Central memory CD8-positive, alpha-beta T cell (primary cell): ENCODE measurements around the gene SLC24A1.
A peak's percentile ranks its signal among the peaks of the same experiment; 100 is the strongest.

Source experiments
- ATAC-seq: fragments of 150-1000 bp; cut with Tn5 transposase; replicated peaks from 2 replicates; pipeline ENCODE4 v1.10.0; 2022; ENCODE audit warnings: mild to moderate bottlenecking, moderate FRiP score, moderate number of reproducible peaks; ENCODE audit not compliant: poor library complexity, severe bottlenecking; ENCODE audit errors: extremely low read depth
- DNase-seq, 2 donors: peaks; one replicate each; pipeline ENCODE4 v3.0.0; 2021; ENCODE audit warnings: low spot score in 2 of 2
- H3K27ac Mint-ChIP-seq: one replicate; pipeline ENCODE4 v1.8.0; 2022; ENCODE audit warnings: low read depth, mild to moderate bottlenecking, moderate library complexity, mixed read lengths
- H3K27me3 Mint-ChIP-seq: one replicate; pipeline ENCODE4 v1.8.0; 2022; ENCODE audit warnings: mixed read lengths
- H3K36me3 Mint-ChIP-seq: one replicate; pipeline ENCODE4 v1.8.0; 2022; ENCODE audit warnings: mild to moderate bottlenecking, moderate library complexity, mixed read lengths; ENCODE audit not compliant: insufficient read depth
- H3K4me1 Mint-ChIP-seq: one replicate; pipeline ENCODE4 v1.8.0; 2022; ENCODE audit warnings: mixed read lengths
- H3K4me3 Mint-ChIP-seq: one replicate; pipeline ENCODE4 v1.8.0; 2022; ENCODE audit warnings: mild to moderate bottlenecking, moderate library complexity, mixed read lengths
- H3K9me3 Mint-ChIP-seq: one replicate; pipeline ENCODE4 v1.8.0; 2022; ENCODE audit warnings: mixed read lengths

SLC24A1 gene

DNA sequence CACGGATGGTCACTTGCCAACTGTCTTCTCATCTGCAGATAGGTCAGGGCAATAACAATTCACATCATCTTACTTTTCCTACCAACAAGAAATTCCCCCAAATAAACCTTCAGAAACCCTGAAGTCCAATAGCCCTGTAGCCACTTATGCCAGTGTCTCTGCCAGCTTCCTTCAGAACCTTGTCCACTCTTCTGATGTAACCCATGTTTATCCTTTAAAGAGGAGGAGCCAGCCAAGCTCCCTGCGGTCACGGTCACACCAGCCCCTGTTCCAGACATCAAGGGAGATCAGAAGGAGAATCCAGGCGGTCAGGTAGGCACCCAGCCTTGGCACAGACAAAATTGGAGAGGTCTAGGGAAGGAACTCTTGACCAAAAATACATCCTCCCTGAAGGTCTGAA lies 23.7 kb downstream of the SLC24A1 start:
- Mint-ChIP-seq H3K36me3 (peaks cover 9% of the 10 kb centered on the region), H3K4me3 (no peak overlapping the region), H3K27ac (no peak overlapping the region), H3K4me1 (peaks cover 10% of the 10 kb centered on the region), H3K9me3 (no peaks in the 10 kb centered on the region), H3K27me3 (no peaks in the 10 kb centered on the region)
- ATAC-seq (no peak), DNase-seq (no peak)

DNA sequence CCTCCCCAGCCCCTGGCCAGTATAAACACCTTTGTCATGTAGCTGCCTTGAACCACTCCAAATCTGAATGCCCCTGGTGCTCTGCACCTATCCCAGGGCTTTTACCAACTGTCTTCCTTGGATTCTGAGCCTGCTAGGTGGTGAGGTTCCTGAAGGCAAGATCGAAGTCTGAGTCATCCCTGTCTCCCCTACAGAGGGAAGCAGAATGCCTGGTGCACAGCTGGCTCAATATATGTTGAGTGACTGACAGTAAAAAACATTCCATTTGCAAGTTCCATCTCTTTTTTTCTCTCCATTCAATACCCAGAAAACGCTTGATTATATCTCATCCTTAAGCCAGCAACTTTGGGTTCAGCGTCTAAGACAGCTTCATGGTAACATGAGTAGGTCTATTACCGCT lies 24.7 kb downstream of the SLC24A1 start:
- no peak overlapping the region for H3K27ac Mint-ChIP-seq
- no peaks in the 10 kb centered on the region for H3K27me3 Mint-ChIP-seq
- ATAC-seq (no peak), DNase-seq (no peak)
- H3K36me3 Mint-ChIP-seq, result peaks cover 12% of the 10 kb centered on the region
- peaks cover 14% of the 10 kb centered on the region for H3K4me1 Mint-ChIP-seq
- no peak overlapping the region for H3K4me3 Mint-ChIP-seq
- no peaks in the 10 kb centered on the region for H3K9me3 Mint-ChIP-seq

GRCh38 chr15:65650312-65651041 lies 28.7 kb downstream of the SLC24A1 start:
- Mint-ChIP-seq H3K27me3 (no peaks in the 10 kb centered on the region), H3K4me1 (peaks cover 14% of the 10 kb centered on the region), H3K27ac (peak overlapping the region; percentile 45), H3K36me3 (peaks cover 27% of the 10 kb centered on the region), H3K9me3 (no peaks in the 10 kb centered on the region), H3K4me3 (no peak overlapping the region)
- no peak for DNase-seq
- no peak for ATAC-seq

DNA sequence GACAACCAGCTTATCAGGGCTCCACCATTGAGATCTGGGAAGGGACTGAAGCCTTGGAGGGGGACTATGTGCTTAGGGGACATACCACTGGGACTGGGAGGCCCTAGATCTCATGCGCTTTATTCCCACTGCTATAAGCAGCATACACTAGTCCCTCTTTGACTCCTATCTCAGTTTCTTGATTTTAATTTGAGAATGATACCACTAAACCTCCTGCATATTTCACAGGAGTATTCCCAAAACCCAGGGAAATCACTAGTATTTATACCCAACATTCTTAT lies 29.2 kb downstream of the SLC24A1 start:
- H3K36me3 Mint-ChIP-seq, result peaks cover 27% of the 10 kb centered on the region
- no peaks in the 10 kb centered on the region for H3K27me3 Mint-ChIP-seq
- no peak overlapping the region for H3K27ac Mint-ChIP-seq
- DNase-seq (no peak), ATAC-seq (no peak)
- peaks cover 14% of the 10 kb centered on the region for H3K4me1 Mint-ChIP-seq
- H3K4me3 Mint-ChIP-seq, result no peak overlapping the region
- no peaks in the 10 kb centered on the region for H3K9me3 Mint-ChIP-seq

- H3K27ac Mint-ChIP-seq, result peak overlapping the region; percentile 1
- H3K36me3 Mint-ChIP-seq, result peaks cover 25% of the 10 kb centered on the region
- ATAC-seq (no peak), DNase-seq (no peak)
- H3K4me1 Mint-ChIP-seq, result peaks cover 8% of the 10 kb centered on the region
- H3K9me3 Mint-ChIP-seq, result no peaks in the 10 kb centered on the region
- H3K27me3 Mint-ChIP-seq, result no peaks in the 10 kb centered on the region
- H3K4me3 Mint-ChIP-seq, result no peak overlapping the region
Measured at GRCh38 chr15:65651831-65652749, 30.4 kb downstream of the SLC24A1 start.

DNA sequence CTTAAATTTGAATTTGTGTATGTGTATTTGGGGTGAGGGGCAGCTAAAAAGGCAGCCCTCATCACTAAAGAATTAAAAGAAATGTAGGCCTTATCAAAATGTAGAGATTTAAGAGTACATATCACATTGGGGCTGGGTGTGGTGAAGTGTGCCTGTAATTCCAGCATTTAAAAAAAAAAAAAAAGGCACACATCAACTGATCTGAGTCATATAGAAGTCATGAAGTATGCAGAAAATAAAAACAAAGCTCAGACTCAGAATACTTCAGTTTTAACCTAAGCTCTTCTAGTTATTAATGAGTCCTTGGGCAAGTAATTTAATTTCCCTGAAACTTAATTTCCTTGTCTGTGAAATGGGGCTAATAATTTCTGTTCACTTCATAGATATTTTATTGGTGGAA lies 31.6 kb downstream of the SLC24A1 start:
- ATAC-seq, result no peak
- Mint-ChIP-seq H3K4me1 (peaks cover 8% of the 10 kb centered on the region), H3K9me3 (no peaks in the 10 kb centered on the region), H3K27ac (peak overlapping the region; percentile 36), H3K27me3 (no peaks in the 10 kb centered on the region), H3K4me3 (no peak overlapping the region), H3K36me3 (peaks cover 31% of the 10 kb centered on the region)
- DNase-seq, result no peak

GRCh38 chr15:65653801-65654521 lies 32.2 kb downstream of the SLC24A1 start:
- H3K4me3 Mint-ChIP-seq, result no peak overlapping the region
- no peaks in the 10 kb centered on the region for H3K9me3 Mint-ChIP-seq
- peaks cover 8% of the 10 kb centered on the region for H3K4me1 Mint-ChIP-seq
- peaks cover 34% of the 10 kb centered on the region for H3K36me3 Mint-ChIP-seq
- DNase-seq (no peak), ATAC-seq (no peak)
- no peaks in the 10 kb centered on the region for H3K27me3 Mint-ChIP-seq
- no peak overlapping the region for H3K27ac Mint-ChIP-seq

DNA sequence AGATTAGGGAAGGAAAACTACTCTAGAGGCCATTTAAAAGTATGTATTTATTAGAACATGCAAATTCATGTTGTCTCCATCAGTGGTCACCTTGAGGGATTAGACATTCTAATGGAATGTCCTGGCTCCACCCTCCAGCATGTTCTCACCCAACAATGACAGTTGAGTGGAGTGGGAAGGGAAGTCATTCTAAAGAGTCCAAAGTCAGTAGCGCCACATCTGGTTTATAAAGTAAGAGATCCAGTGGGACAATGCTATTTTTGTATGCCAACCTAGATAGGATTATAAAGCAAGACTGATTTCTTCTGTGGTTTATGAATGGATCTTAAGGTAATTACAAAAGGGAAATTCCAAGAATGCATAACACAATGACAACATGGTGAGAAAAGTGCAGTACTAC lies 33.3 kb downstream of the SLC24A1 start:
- Mint-ChIP-seq H3K9me3 (no peaks in the 10 kb centered on the region), H3K27me3 (no peaks in the 10 kb centered on the region), H3K4me3 (no peak overlapping the region), H3K27ac (no peak overlapping the region), H3K36me3 (peaks cover 37% of the 10 kb centered on the region), H3K4me1 (peaks cover 7% of the 10 kb centered on the region)
- ATAC-seq, result no peak
- DNase-seq, result no peak

GRCh38 chr15:65655457-65655856 lies 33.7 kb downstream of the SLC24A1 start:
- ATAC-seq, result no peak
- Mint-ChIP-seq H3K36me3 (peaks cover 40% of the 10 kb centered on the region), H3K27ac (no peak overlapping the region), H3K27me3 (no peaks in the 10 kb centered on the region), H3K4me1 (peaks cover 3% of the 10 kb centered on the region), H3K9me3 (no peaks in the 10 kb centered on the region), H3K4me3 (no peak overlapping the region)
- no peak for DNase-seq

GRCh38 chr15:65659502-65660052 lies 37.8 kb downstream of the SLC24A1 start:
- Mint-ChIP-seq H3K27me3 (no peaks in the 10 kb centered on the region), H3K27ac (peak overlapping the region; percentile 32), H3K36me3 (peaks cover 49% of the 10 kb centered on the region), H3K4me3 (no peak overlapping the region), H3K4me1 (no peaks in the 10 kb centered on the region), H3K9me3 (no peaks in the 10 kb centered on the region)
- ATAC-seq, result no peak
- DNase-seq, result no peak

DNA sequence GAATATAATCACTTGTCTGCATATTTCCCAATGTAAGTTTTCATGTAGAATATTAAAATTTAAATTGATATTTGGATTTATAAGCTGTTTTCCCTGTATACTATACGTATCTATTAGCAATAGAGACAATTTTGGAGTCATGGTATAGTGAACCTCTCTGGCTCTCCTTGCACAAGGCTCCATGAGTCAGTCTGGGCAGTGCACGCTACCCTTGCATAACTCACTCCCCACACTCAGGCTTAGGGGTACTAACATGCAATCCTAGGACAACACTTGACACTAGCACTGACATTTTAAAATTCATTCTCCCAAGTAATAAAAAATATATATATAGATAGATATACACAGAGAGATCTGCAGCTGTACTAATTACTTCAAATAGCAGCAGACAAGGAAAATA lies 39.2 kb downstream of the SLC24A1 start:
- no peak for DNase-seq
- Mint-ChIP-seq H3K36me3 (peaks cover 55% of the 10 kb centered on the region), H3K27me3 (no peaks in the 10 kb centered on the region), H3K4me3 (no peak overlapping the region), H3K4me1 (no peaks in the 10 kb centered on the region), H3K9me3 (no peaks in the 10 kb centered on the region), H3K27ac (no peak overlapping the region)
- no peak for ATAC-seq

DNA sequence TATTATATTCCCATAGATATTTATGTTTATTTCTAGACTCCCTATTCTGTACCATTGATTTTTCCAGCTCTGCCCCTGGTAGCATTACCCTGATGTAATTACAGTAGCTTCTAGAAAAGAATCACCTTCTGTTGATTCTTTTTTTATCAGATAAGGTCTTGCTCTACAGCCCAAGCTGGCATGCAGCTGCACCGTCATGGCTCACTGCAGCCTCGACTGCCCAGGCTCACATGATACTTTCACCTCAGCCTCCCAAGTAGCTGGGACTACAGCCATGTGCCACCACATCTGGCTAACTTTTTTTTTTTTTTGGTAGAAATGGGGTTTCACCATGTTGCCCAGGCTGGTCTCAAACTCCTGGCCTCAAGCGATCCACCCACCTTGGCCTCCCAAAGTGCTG lies 41.8 kb downstream of the SLC24A1 start:
- no peak for DNase-seq
- no peaks in the 10 kb centered on the region for H3K27me3 Mint-ChIP-seq
- peaks cover 63% of the 10 kb centered on the region for H3K36me3 Mint-ChIP-seq
- H3K4me3 Mint-ChIP-seq, result no peak overlapping the region
- H3K4me1 Mint-ChIP-seq, result no peaks in the 10 kb centered on the region
- no peak overlapping the region for H3K27ac Mint-ChIP-seq
- ATAC-seq, result no peak
- H3K9me3 Mint-ChIP-seq, result no peaks in the 10 kb centered on the region
